Amniotic epithelial cell (primary cell): ENCODE results near the gene KIAA1958.
"Not testable (repeated sequence)": the region's sequence is repeated elsewhere in the genome, so short reads cannot be mapped to it uniquely, and the experiment has no call there.

Source experiments
- DNase-seq: peaks from one replicate; pipeline ENCODE4 v3.0.0-alpha.2; 2010; ENCODE audit warnings: low read depth

Gene KIAA1958

GRCh38 chr9:112555844-112556482 is 69.3 kb downstream of the KIAA1958 start:
- DNase-seq: no peak

GRCh38 chr9:112556497-112557442 is 70.1 kb downstream of the KIAA1958 start:
- DNase-seq: peak; percentile 83

GRCh38 chr9:112558476-112558875 is 71.8 kb downstream of the KIAA1958 start:
- peak; percentile 54 for DNase-seq

- no peak for DNase-seq
These were observed 72.4 kb downstream of the KIAA1958 start for GRCh38 chr9:112558978-112559377.

- DNase-seq: no peak
These were observed 73.2 kb downstream of the KIAA1958 start for GRCh38 chr9:112559629-112560413.

GRCh38 chr9:112562235-112562958 is 75.8 kb downstream of the KIAA1958 start:
- DNase-seq: no peak

GRCh38 chr9:112569186-112569585 is 82.6 kb downstream of the KIAA1958 start:
- DNase-seq: peak; percentile 93

- DNase-seq: no peak
These were observed 84.1 kb downstream of the KIAA1958 start for GRCh38 chr9:112570671-112571167.

GRCh38 chr9:112571624-112572355 is 85.2 kb downstream of the KIAA1958 start:
- DNase-seq: peak; percentile 31

GRCh38 chr9:112572416-112572815 is 85.8 kb downstream of the KIAA1958 start:
- no peak for DNase-seq

GRCh38 chr9:112574008-112574407 is 87.4 kb downstream of the KIAA1958 start:
- DNase-seq: no peak

GRCh38 chr9:112575107-112575506 is 88.5 kb downstream of the KIAA1958 start:
- DNase-seq: no peak

- no peak for DNase-seq
These were observed 95.0 kb downstream of the KIAA1958 start for GRCh38 chr9:112581469-112582176.

- no peak for DNase-seq
These were observed 96.0 kb downstream of the KIAA1958 start for GRCh38 chr9:112582371-112583262.

GRCh38 chr9:112586599-112587155 is 100.0 kb downstream of the KIAA1958 start:
- DNase-seq: peak; percentile 2

GRCh38 chr9:112591875-112592274 is 105.2 kb downstream of the KIAA1958 start:
- not testable (repeated sequence) for DNase-seq

- no peak for DNase-seq
These were observed 113.1 kb downstream of the KIAA1958 start for GRCh38 chr9:112599732-112600131.

- no peak for DNase-seq
These were observed 115.0 kb downstream of the KIAA1958 start for GRCh38 chr9:112601636-112602035.

- no peak for DNase-seq
These were observed 118.2 kb downstream of the KIAA1958 start for GRCh38 chr9:112604790-112605189.
